Measurements from ENCODE around the gene ABRACL. TPM values are rescaled to one million over a fixed set of nuclear protein-coding genes. Genes with fewer than 3 reads are reported as not detected.

Gene ABRACL, protein sequence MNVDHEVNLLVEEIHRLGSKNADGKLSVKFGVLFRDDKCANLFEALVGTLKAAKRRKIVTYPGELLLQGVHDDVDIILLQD
- total RNA-seq (2012; rRNA removed): 61.8 and 75.0 TPM in 2 replicates

DNA sequence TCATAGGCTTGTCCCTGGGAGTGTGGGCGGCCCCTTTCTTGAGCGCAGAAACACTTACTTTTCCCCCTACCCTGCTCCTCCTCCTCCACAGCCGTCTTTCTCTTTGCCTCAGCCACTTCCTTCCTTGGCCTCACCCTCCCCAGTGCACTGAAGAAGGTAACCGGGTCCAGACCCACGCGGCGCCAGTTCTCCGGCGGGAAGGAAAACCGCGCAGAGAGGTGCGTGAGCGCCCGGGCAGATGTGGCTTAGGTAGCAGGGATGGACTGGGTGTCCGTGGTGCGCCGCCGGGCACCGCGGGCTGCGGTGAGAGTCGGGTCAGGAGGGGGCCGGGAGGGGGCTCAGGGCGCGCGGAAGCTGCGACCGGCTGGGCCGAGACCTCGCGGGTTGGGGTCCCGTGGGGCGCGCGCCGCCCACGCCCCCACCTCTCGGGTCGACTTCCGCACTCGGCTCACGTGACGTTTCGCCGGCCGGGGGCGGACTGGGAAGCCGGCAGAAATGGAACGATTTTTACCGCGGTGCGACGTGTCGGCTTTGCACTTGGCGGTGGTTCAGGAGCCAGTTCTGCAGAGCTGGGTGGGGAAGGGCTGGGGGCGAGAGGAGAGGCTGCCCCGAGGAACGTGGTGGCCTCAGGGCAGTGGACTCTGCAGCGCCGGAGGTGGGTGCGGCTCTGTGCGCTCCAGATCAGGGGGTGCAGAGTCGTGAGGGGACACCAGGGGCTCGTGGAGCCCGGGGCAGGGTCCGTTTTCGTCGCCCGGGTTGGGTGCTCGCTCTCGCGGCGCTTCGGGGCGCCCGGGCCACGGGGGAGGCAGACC, at the start of gene ABRACL:
TSS of gene ABRACL (plus strand) at position 88 of the 812 bp plus-strand sequence. CDS start 5,416 bp downstream, outside the sequence.
- Histone ChIP-seq H3K9ac (ENCODE audit: low read depth, low read length) (peak within 1 kb of the TSS; percentile 85), H3K4me3 (ENCODE audit: low read length) (peak within 1 kb of the TSS; percentile 85), H3K4me2 (ENCODE audit: low read length) (peak within 1 kb of the TSS; percentile 94), H3K4me1 (ENCODE audit: control insufficient read depth, insufficient read depth, low read length) (peaks cover 13% of the 10 kb centered on the region), H3K27me3 (ENCODE audit: control insufficient read depth, insufficient read depth, low read length) (no peaks in the 10 kb centered on the region), H3K36me3 (ENCODE audit: insufficient read depth, low read length) (no peaks in the 10 kb centered on the region), H3K9me3 (replicated peaks; ENCODE audit: low read length) (no peaks in the 10 kb centered on the region)

DNA sequence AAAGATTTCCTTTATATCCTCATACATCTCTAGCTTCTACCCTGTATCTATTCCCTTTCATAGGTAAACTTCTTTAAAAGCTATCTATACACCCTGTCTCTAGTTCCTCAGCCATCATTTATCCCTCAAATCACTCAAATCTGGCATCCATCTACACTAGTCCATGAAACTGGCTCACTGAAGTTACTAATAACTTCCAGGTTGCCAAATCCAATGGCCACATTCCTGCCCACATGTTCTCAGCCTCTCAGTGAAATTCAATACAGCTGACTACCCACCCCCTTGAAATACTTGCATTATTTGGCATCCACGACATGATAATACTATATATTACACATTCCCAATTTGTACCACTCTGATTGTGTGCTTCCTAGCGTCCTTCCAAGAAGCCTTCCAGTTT, 49.2 kb upstream of the ABRACL start:
- Histone ChIP-seq H3K9me3 (replicated peaks; ENCODE audit: low read length) (no peaks in the 10 kb centered on the region), H3K4me2 (ENCODE audit: low read length) (peak overlapping the region; percentile 12), H3K27me3 (ENCODE audit: control insufficient read depth, insufficient read depth, low read length) (no peaks in the 10 kb centered on the region), H3K36me3 (ENCODE audit: insufficient read depth, low read length) (no peaks in the 10 kb centered on the region), H3K4me1 (ENCODE audit: control insufficient read depth, insufficient read depth, low read length) (peaks cover 39% of the 10 kb centered on the region), H3K9ac (ENCODE audit: low read depth, low read length) (no peak overlapping the region), H3K4me3 (ENCODE audit: low read length) (no peak overlapping the region)

- no peak overlapping the region for H3K4me3 ChIP-seq (ENCODE audit: low read length)
- no peaks in the 10 kb centered on the region for H3K36me3 ChIP-seq (ENCODE audit: insufficient read depth, low read length)
- peaks cover 43% of the 10 kb centered on the region for H3K4me1 ChIP-seq (ENCODE audit: control insufficient read depth, insufficient read depth, low read length)
- no peak overlapping the region for H3K9ac ChIP-seq (ENCODE audit: low read depth, low read length)
- no peaks in the 10 kb centered on the region for H3K27me3 ChIP-seq (ENCODE audit: control insufficient read depth, insufficient read depth, low read length)
- no peaks in the 10 kb centered on the region for H3K9me3 ChIP-seq (replicated peaks; ENCODE audit: low read length)
- H3K4me2 ChIP-seq (ENCODE audit: low read length): peak overlapping the region; percentile 12
These were observed 48.5 kb upstream of the ABRACL start for GRCh38 chr6:138979813-138980668.

DNA sequence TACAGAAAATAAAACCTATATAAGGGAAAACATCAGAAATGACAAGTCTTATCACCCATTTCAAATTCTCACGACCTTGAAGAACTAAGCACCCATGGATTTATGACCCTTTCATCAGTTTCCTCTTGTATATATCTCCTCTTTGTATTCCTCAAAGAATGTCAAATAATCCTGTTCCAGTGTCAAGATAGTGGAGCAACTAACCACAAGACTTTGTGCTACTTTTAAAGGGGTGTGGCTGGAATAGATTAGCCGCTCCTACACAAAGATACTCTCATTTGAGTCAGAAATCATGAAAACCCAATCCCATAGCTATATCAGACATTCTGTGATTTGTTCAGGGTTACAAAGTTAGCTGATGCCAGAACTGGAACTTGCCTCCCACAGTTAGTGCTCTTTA, 47.1 kb upstream of the ABRACL start:
- Histone ChIP-seq H3K4me1 (ENCODE audit: control insufficient read depth, insufficient read depth, low read length) (peaks cover 53% of the 10 kb centered on the region), H3K4me2 (ENCODE audit: low read length) (no peak overlapping the region), H3K4me3 (ENCODE audit: low read length) (no peak overlapping the region), H3K9ac (ENCODE audit: low read depth, low read length) (no peak overlapping the region), H3K9me3 (replicated peaks; ENCODE audit: low read length) (no peaks in the 10 kb centered on the region), H3K36me3 (ENCODE audit: insufficient read depth, low read length) (no peaks in the 10 kb centered on the region), H3K27me3 (ENCODE audit: control insufficient read depth, insufficient read depth, low read length) (no peaks in the 10 kb centered on the region)

DNA sequence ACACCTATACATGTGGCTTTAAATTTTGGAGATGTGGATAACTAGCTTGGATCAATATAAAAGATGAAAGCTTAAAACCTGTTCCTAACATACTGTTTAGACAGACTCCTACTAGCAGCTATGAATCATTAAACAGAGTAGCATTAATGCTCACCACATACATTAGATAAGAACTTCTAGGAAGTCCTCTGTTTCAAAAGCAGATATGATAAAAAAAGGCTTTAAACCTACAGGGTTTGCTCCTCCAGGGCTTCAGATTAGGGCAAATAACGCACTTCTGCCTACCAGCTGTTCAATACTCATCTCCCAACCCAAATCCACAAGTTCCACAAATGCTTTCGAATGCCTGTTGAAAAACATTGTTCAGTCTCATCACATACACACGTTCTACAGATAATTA, 42.0 kb upstream of the ABRACL start:
- H3K27me3 ChIP-seq (ENCODE audit: control insufficient read depth, insufficient read depth, low read length): no peaks in the 10 kb centered on the region
- H3K4me3 ChIP-seq (ENCODE audit: low read length): peak overlapping the region; percentile 91
- no peaks in the 10 kb centered on the region for H3K9me3 ChIP-seq (replicated peaks; ENCODE audit: low read length)
- no peaks in the 10 kb centered on the region for H3K36me3 ChIP-seq (ENCODE audit: insufficient read depth, low read length)
- H3K4me2 ChIP-seq (ENCODE audit: low read length): peak overlapping the region; percentile 85
- peak overlapping the region; percentile 98 for H3K9ac ChIP-seq (ENCODE audit: low read depth, low read length)
- H3K4me1 ChIP-seq (ENCODE audit: control insufficient read depth, insufficient read depth, low read length): peaks cover 41% of the 10 kb centered on the region

DNA sequence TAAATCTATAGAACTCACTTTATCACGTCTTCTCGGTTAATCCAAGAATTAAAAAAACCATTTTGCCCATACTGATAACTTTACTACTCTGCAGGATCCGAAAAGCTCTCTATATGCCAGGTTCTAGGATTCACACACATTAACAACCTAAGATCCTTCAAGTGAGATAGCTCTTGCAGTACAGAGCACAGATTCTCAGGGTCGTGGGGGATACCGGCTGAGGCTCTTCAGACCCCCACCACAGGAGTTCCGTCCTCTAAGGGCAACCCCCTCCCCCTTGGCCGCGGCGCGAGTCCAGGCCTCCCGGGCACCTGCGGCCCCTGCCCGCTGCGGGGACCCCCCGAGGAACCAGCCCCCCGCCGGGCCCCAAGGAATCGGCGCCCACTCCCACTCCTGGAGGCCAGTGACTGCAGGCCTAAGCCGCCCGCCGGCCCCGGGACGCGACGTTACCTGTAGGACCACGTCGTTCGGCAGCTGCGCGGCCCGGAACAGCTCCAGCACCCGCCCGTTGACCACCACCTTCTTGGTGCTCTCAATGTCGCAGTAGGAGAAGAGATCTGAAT, 41.4 kb upstream of the ABRACL start:
- H3K4me2 ChIP-seq (ENCODE audit: low read length): peak overlapping the region; percentile 85
- peak overlapping the region; percentile 98 for H3K9ac ChIP-seq (ENCODE audit: low read depth, low read length)
- H3K36me3 ChIP-seq (ENCODE audit: insufficient read depth, low read length): no peaks in the 10 kb centered on the region
- no peaks in the 10 kb centered on the region for H3K27me3 ChIP-seq (ENCODE audit: control insufficient read depth, insufficient read depth, low read length)
- H3K4me3 ChIP-seq (ENCODE audit: low read length): peak overlapping the region; percentile 91
- H3K9me3 ChIP-seq (replicated peaks; ENCODE audit: low read length): no peaks in the 10 kb centered on the region
- H3K4me1 ChIP-seq (ENCODE audit: control insufficient read depth, insufficient read depth, low read length): peaks cover 35% of the 10 kb centered on the region

DNA sequence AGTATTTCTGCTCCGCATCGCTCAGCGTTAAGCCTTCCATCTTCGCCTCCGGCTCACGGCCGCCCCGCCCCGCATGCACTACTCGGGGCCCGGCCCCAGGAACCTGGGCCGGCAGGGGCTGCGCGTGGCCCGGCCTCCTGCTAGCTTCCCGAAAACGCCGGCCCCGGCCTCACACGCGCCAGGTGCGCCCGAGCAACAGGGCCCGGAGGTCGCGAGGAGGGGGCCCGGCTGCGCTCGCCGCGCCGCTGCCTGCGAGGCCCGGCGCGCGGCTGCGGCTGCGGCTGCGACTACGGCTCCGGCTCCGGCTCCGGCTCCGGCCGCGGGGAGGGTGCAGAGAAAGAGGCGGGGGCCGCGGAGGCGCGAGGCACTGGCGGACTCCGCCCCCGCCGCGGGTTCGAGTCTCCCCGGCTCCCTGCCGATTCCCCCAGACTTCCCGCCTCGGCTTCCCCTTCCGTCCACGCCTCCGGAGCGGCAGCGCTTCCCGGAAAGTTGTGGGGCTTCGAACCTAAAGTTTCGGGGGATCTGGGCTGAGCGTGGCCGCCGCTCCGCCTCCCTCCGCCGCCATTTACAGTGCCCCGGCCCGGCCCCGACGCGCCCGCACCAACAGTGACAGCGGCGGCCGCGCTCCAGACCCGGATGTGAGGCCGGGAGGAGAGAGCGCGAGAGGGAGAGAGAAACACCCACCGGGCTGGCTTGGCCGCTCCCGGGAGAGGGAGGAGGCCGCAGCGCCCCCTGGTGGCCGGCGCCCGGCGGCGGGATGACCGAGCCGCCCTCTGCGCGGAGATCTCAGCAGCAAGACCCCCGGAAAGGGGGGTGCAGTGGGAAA, 40.7 kb upstream of the ABRACL start, which contains the start of gene REPS1:
TSS of gene REPS1 (minus strand) at position 611 of the 826 bp plus-strand sequence. CDS start at position 40, 571 bp downstream.
- peak within 1 kb of the TSS; percentile 98 for H3K9ac ChIP-seq (ENCODE audit: low read depth, low read length)
- peak within 1 kb of the TSS; percentile 85 for H3K4me2 ChIP-seq (ENCODE audit: low read length)
- H3K36me3 ChIP-seq (ENCODE audit: insufficient read depth, low read length): no peaks in the 10 kb centered on the region
- peaks cover 29% of the 10 kb centered on the region for H3K4me1 ChIP-seq (ENCODE audit: control insufficient read depth, insufficient read depth, low read length)
- H3K4me3 ChIP-seq (ENCODE audit: low read length): peak within 1 kb of the TSS; percentile 91
- H3K27me3 ChIP-seq (ENCODE audit: control insufficient read depth, insufficient read depth, low read length): no peaks in the 10 kb centered on the region
- no peaks in the 10 kb centered on the region for H3K9me3 ChIP-seq (replicated peaks; ENCODE audit: low read length)

DNA sequence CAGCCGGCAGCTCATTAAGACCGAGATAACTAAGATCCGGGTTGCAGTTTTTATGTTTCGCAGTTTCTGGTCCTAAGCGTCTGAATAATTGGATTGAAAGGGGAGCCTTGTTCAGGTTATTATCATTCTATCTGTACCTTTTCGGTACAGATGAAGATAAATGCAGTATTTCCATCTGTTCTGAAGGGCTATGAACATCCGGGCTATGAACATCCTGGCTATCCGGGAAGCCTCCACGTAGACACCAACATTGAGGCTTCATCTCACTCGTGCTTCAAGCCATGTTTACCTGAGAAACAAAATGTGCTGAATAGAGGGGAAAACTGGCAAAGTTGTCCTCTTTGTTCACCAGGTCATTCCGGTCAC, 40.1 kb upstream of the ABRACL start:
- peak overlapping the region; percentile 91 for H3K4me3 ChIP-seq (ENCODE audit: low read length)
- H3K9me3 ChIP-seq (replicated peaks; ENCODE audit: low read length): no peaks in the 10 kb centered on the region
- H3K4me2 ChIP-seq (ENCODE audit: low read length): peak overlapping the region; percentile 85
- H3K27me3 ChIP-seq (ENCODE audit: control insufficient read depth, insufficient read depth, low read length): no peaks in the 10 kb centered on the region
- H3K9ac ChIP-seq (ENCODE audit: low read depth, low read length): peak overlapping the region; percentile 98
- no peaks in the 10 kb centered on the region for H3K36me3 ChIP-seq (ENCODE audit: insufficient read depth, low read length)
- H3K4me1 ChIP-seq (ENCODE audit: control insufficient read depth, insufficient read depth, low read length): peaks cover 27% of the 10 kb centered on the region

DNA sequence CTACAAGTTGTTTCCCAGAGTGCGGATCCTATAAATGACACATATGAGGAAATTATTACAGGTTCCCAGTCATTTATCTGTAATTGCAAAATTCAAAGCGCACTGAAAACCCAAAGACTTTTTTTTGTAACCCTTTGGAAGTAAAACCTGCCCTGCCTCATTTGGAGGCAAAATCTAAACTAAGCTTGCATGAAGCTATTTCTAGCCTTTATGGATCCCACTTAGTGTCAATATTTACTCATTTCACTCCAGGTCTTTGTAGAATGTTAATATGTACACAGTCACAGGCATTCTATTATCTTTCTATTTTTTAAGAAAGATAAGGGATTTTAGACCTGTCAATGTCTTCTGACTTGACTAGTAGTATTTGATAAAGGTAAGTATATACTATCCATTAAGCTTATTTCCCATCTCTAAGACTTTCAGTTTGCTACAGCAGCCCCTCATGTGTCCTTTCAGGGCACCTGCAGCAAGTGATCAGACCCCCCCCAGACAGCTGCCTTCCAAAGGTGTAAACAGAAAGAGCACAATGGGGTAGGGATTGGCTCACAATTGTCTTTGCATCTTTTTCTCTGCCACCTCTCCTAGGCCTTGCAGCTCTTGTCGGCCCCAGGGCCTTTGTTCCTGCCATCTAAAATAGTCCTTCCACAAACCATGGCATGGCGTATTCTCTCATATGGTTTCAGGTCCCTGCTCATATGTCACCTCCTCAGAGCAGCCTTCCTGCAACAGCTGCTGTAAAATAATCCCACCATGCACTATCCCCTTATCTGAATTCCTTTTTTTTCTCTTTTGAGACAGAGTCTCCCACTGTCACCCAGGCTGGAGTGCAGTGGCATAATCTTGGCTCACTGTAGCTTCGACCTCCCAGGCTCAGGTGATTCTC, 39.2 kb upstream of the ABRACL start:
- Histone ChIP-seq H3K27me3 (ENCODE audit: control insufficient read depth, insufficient read depth, low read length) (no peaks in the 10 kb centered on the region), H3K9me3 (replicated peaks; ENCODE audit: low read length) (no peaks in the 10 kb centered on the region), H3K36me3 (ENCODE audit: insufficient read depth, low read length) (no peaks in the 10 kb centered on the region), H3K4me1 (ENCODE audit: control insufficient read depth, insufficient read depth, low read length) (peaks cover 20% of the 10 kb centered on the region), H3K4me2 (ENCODE audit: low read length) (no peak overlapping the region), H3K9ac (ENCODE audit: low read depth, low read length) (no peak overlapping the region), H3K4me3 (ENCODE audit: low read length) (no peak overlapping the region)

DNA sequence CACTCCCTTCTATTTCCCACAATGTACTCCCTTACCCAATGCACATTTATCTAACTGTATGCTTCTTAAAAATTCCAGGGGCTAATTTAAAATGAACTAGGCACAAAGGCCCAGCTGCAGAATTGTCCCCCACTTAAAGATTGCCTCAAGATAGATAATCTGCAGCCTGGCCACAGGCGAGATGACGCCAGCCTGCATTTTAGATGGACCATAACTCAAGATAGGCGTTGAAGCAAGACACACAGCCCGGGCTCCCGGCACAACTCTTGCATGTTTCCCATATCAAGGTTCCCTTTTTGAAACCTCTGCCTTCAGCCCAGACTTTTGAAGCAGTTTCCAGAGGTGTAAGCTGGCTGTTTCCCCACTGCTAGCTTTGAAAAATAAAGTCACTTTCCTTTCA, 37.3 kb upstream of the ABRACL start:
- Histone ChIP-seq H3K4me3 (ENCODE audit: low read length) (no peak overlapping the region), H3K9ac (ENCODE audit: low read depth, low read length) (no peak overlapping the region), H3K9me3 (replicated peaks; ENCODE audit: low read length) (no peaks in the 10 kb centered on the region), H3K27me3 (ENCODE audit: control insufficient read depth, insufficient read depth, low read length) (no peaks in the 10 kb centered on the region), H3K36me3 (ENCODE audit: insufficient read depth, low read length) (no peaks in the 10 kb centered on the region), H3K4me2 (ENCODE audit: low read length) (no peak overlapping the region), H3K4me1 (ENCODE audit: control insufficient read depth, insufficient read depth, low read length) (peaks cover 4% of the 10 kb centered on the region)
